Neural progenitor cell (in vitro differentiated cells): ENCODE data around the gene LRP1. TPM values are rescaled to one million over a fixed set of nuclear protein-coding genes. Genes with fewer than 3 reads are reported as not detected.

Source experiments
- DNase-seq: peaks from one replicate; pipeline ENCODE4 v3.0.0-alpha.2; 2016; ENCODE audit warnings: low spot score
- H2AFZ ChIP-seq: fragments of 200-600 bp; sonication (generic); replicated peaks from 2 replicates; pipeline ENCODE4 v1.6.1; 2016; ENCODE audit warnings: antibody characterized with exemption
- H3F3A ChIP-seq: fragments of 200-600 bp; sonication (generic); 2 replicates; pipeline ENCODE4 v1.6.1; 2016; ENCODE audit warnings: antibody characterized with exemption, low read depth
- H3K27ac ChIP-seq: fragments of 200-600 bp; sonication (generic); 2 replicates; pipeline ENCODE4 v1.5.1; 2016; ENCODE audit warnings: mild to moderate bottlenecking
- H3K27me3 ChIP-seq: fragments of 200-600 bp; sonication (generic); 2 replicates; pipeline ENCODE4 v1.6.1; 2016; ENCODE audit warnings: mild to moderate bottlenecking, moderate library complexity
- H3K36me3 ChIP-seq: fragments of 200-600 bp; sonication (generic); 2 replicates; pipeline ENCODE4 v1.5.1; 2016
- H3K4me1 ChIP-seq: fragments of 200-600 bp; sonication (generic); 2 replicates; pipeline ENCODE4 v1.6.1; 2016; ENCODE audit warnings: mixed run types
- H3K4me2 ChIP-seq: fragments of 200-600 bp; sonication (generic); 2 replicates; pipeline ENCODE4 v1.6.1; 2016
- H3K4me3 ChIP-seq: fragments of 200-600 bp; sonication (generic); 2 replicates; pipeline ENCODE4 v1.5.1; 2016
- H3K79me2 ChIP-seq: fragments of 200-600 bp; sonication (generic); 2 replicates; pipeline ENCODE4 v1.6.1; 2016; ENCODE audit warnings: low read depth
- H3K9ac ChIP-seq: fragments of 200-600 bp; sonication (generic); 2 replicates; pipeline ENCODE4 v1.6.1; 2016
- H3K9me3 ChIP-seq: fragments of 200-600 bp; sonication (generic); 2 replicates; pipeline ENCODE4 v1.5.1; 2016; ENCODE audit warnings: low read depth
- H4K20me1 ChIP-seq: fragments of 200-600 bp; sonication (generic); 2 replicates; pipeline ENCODE4 v1.6.1; 2016; ENCODE audit warnings: low read depth
- H3K27ac Mint-ChIP-seq: 3 replicates; pipeline ENCODE4 v1.8.0; 2021; ENCODE audit warnings: mixed read lengths
- H3K27me3 Mint-ChIP-seq: 2 replicates; pipeline ENCODE4 v1.8.0; 2022; ENCODE audit warnings: low read depth, mild to moderate bottlenecking, inconsistent platforms, moderate library complexity, mixed read lengths; ENCODE audit not compliant: insufficient read depth
- H3K36me3 Mint-ChIP-seq: 3 replicates; pipeline ENCODE4 v1.8.0; 2021; ENCODE audit warnings: mixed read lengths
- H3K4me1 Mint-ChIP-seq: 3 replicates; pipeline ENCODE4 v1.8.0; 2021; ENCODE audit warnings: mixed read lengths
- H3K4me3 Mint-ChIP-seq: 3 replicates; pipeline ENCODE4 v1.8.0; 2021; ENCODE audit warnings: mild to moderate bottlenecking, moderate library complexity, mixed read lengths
- H3K9me3 Mint-ChIP-seq: 3 replicates; pipeline ENCODE4 v1.8.0; 2020; ENCODE audit warnings: mixed read lengths
- CTCF ChIP-seq: fragments of 200-600 bp; sonication (generic); IDR thresholded peaks from 2 replicates; pipeline ENCODE4 v1.5.1; 2017; ENCODE audit warnings: antibody characterized with exemption, mild to moderate bottlenecking
- EZH2 ChIP-seq: fragments of 200-600 bp; sonication (generic); IDR thresholded peaks from 2 replicates; pipeline ENCODE4 v1.6.1; 2017; ENCODE audit warnings: antibody characterized with exemption, mild to moderate bottlenecking, moderate library complexity
- EZH2phosphoT487 ChIP-seq: fragments of 200-600 bp; sonication (generic); IDR thresholded peaks from 2 replicates; pipeline ENCODE4 v1.6.1; 2017; ENCODE audit warnings: antibody characterized with exemption
- total RNA-seq: library from RNA; depleted of rRNA; stranded (reverse); fragments of >200 nt; gene quantifications from 2 replicates; pipeline ENCODE4 v1.2.3, GENCODE V29; 2015; ENCODE audit warnings: low replicate concordance

Gene LRP1
- total RNA-seq, 1 donor from 2014 or later = 13.9 TPM

- H3K4me3 ChIP-seq = peak within 1 kb of the TSS; percentile 62
- peak within 1 kb of the TSS; percentile 80 for H3K4me2 ChIP-seq
- peak; percentile 100 for DNase-seq
- H4K20me1 ChIP-seq = peaks cover 37% of the 10 kb centered on the region
- H3K36me3 ChIP-seq = no peaks in the 10 kb centered on the region
- H3K27me3 ChIP-seq = peaks cover 48% of the 10 kb centered on the region
- peaks cover 51% of the 10 kb centered on the region for H3K4me1 Mint-ChIP-seq
- peak within 1 kb of the TSS; percentile 97 for H3K4me3 Mint-ChIP-seq
- peaks cover 16% of the 10 kb centered on the region for H3F3A ChIP-seq
- H3K36me3 Mint-ChIP-seq = peaks cover 22% of the 10 kb centered on the region
- no peak within 1 kb of the TSS for H3K27ac ChIP-seq
- H3K9me3 ChIP-seq = no peaks in the 10 kb centered on the region
- peaks cover 25% of the 10 kb centered on the region for H3K4me1 ChIP-seq
- peak within 1 kb of the TSS; percentile 63 for H3K9ac ChIP-seq
- peak within 1 kb of the TSS; percentile 20 for H2AFZ ChIP-seq
- TF ChIP-seq EZH2phosphoT487 (no peak), CTCF (no peak), EZH2 (no peak)
- H3K27ac Mint-ChIP-seq = peak within 1 kb of the TSS; percentile 83
- no peaks in the 10 kb centered on the region for H3K9me3 Mint-ChIP-seq
- peaks cover 17% of the 10 kb centered on the region for H3K79me2 ChIP-seq
- peaks cover 35% of the 10 kb centered on the region for H3K27me3 Mint-ChIP-seq
These were observed 101.5 kb downstream of the LRP1 start, which contains the start of gene SHMT2 for GRCh38 chr12:57229634-57230380. Gene SHMT2 (plus strand): TSS chr12:57229711. CDS start chr12:57229779, 68 bp downstream.

- peaks cover 48% of the 10 kb centered on the region for H3K27me3 ChIP-seq
- H3K36me3 ChIP-seq = no peaks in the 10 kb centered on the region
- H3K27ac Mint-ChIP-seq = peak overlapping the region; percentile 83
- peaks cover 17% of the 10 kb centered on the region for H3K79me2 ChIP-seq
- H3K9me3 ChIP-seq = no peaks in the 10 kb centered on the region
- TF ChIP-seq EZH2phosphoT487 (no peak), EZH2 (no peak), CTCF (no peak)
- peaks cover 33% of the 10 kb centered on the region for H4K20me1 ChIP-seq
- H3K4me3 Mint-ChIP-seq = peak overlapping the region; percentile 97
- H2AFZ ChIP-seq = no peak overlapping the region
- peak overlapping the region; percentile 62 for H3K4me3 ChIP-seq
- H3K36me3 Mint-ChIP-seq = peaks cover 22% of the 10 kb centered on the region
- H3F3A ChIP-seq = peaks cover 20% of the 10 kb centered on the region
- peak overlapping the region; percentile 63 for H3K9ac ChIP-seq
- no peak overlapping the region for H3K27ac ChIP-seq
- H3K9me3 Mint-ChIP-seq = no peaks in the 10 kb centered on the region
- H3K4me1 ChIP-seq = peaks cover 32% of the 10 kb centered on the region
- peaks cover 53% of the 10 kb centered on the region for H3K4me1 Mint-ChIP-seq
- H3K27me3 Mint-ChIP-seq = peaks cover 30% of the 10 kb centered on the region
- peak overlapping the region; percentile 80 for H3K4me2 ChIP-seq
- DNase-seq = no peak
These were observed 102.3 kb downstream of the LRP1 start for GRCh38 chr12:57230381-57231155.

GRCh38 chr12:57231276-57232021, 103.2 kb downstream of the LRP1 start:
- Histone ChIP-seq H3K27me3 (peaks cover 48% of the 10 kb centered on the region), H4K20me1 (peaks cover 34% of the 10 kb centered on the region), H3K27ac (no peak overlapping the region), H3K9me3 (no peaks in the 10 kb centered on the region), H2AFZ (no peak overlapping the region), H3K4me3 (no peak overlapping the region), H3K4me2 (no peak overlapping the region), H3K79me2 (peaks cover 17% of the 10 kb centered on the region), H3K4me1 (peaks cover 32% of the 10 kb centered on the region), H3K9ac (no peak overlapping the region), H3F3A (peaks cover 23% of the 10 kb centered on the region), H3K36me3 (no peaks in the 10 kb centered on the region)
- H3K9me3 Mint-ChIP-seq = no peaks in the 10 kb centered on the region
- peaks cover 22% of the 10 kb centered on the region for H3K36me3 Mint-ChIP-seq
- H3K27ac Mint-ChIP-seq = no peak overlapping the region
- DNase-seq = no peak
- H3K27me3 Mint-ChIP-seq = peaks cover 26% of the 10 kb centered on the region
- peak overlapping the region; percentile 97 for H3K4me3 Mint-ChIP-seq
- TF ChIP-seq EZH2phosphoT487 (no peak), EZH2 (no peak), CTCF (no peak)
- H3K4me1 Mint-ChIP-seq = peaks cover 51% of the 10 kb centered on the region
